ENCODE results near the gene TMED4.
A peak's percentile ranks its signal among the peaks of the same experiment; 100 is the strongest.

Gene TMED4

GRCh38 chr7:44538093-44538797 is 43.8 kb downstream of the TMED4 start:
- no peak for TF ChIP-seq CTCF (IDR thresholded peaks at IDR 0.05; ENCODE audit: poor library complexity, severe bottlenecking)
- H3K36me3 ChIP-seq (ENCODE audit: low read depth), result no peaks in the 10 kb centered on the region
- H3K9me3 ChIP-seq (ENCODE audit: severe bottlenecking), result no peaks in the 10 kb centered on the region
- no peak overlapping the region for H3K4me3 ChIP-seq (ENCODE audit: severe bottlenecking)
- peaks cover 5% of the 10 kb centered on the region for H3K4me1 ChIP-seq (ENCODE audit: insufficient read depth, poor library complexity, severe bottlenecking)
- no peaks in the 10 kb centered on the region for H3K27me3 ChIP-seq (ENCODE audit: insufficient read depth, poor library complexity, severe bottlenecking)
- no peak for DNase-seq (ENCODE audit: low spot score)
- no peak for ATAC-seq (ENCODE audit: low read depth)
- no peak overlapping the region for H3K27ac ChIP-seq (ENCODE audit: poor library complexity, severe bottlenecking)

GRCh38 chr7:44537442-44537841 is 44.6 kb downstream of the TMED4 start:
- no peak for TF ChIP-seq CTCF (IDR thresholded peaks at IDR 0.05; ENCODE audit: poor library complexity, severe bottlenecking)
- Histone ChIP-seq H3K27me3 (ENCODE audit: insufficient read depth, poor library complexity, severe bottlenecking) (no peaks in the 10 kb centered on the region), H3K4me1 (ENCODE audit: insufficient read depth, poor library complexity, severe bottlenecking) (no peaks in the 10 kb centered on the region), H3K4me3 (ENCODE audit: severe bottlenecking) (no peak overlapping the region), H3K27ac (ENCODE audit: poor library complexity, severe bottlenecking) (no peak overlapping the region), H3K36me3 (ENCODE audit: low read depth) (no peaks in the 10 kb centered on the region), H3K9me3 (ENCODE audit: severe bottlenecking) (no peaks in the 10 kb centered on the region)
- ATAC-seq (ENCODE audit: low read depth) (no peak), DNase-seq (ENCODE audit: low spot score) (no peak)

GRCh38 chr7:44536090-44536489 is 45.9 kb downstream of the TMED4 start:
- no peak for ATAC-seq (ENCODE audit: low read depth)
- DNase-seq (ENCODE audit: low spot score), result no peak
- Histone ChIP-seq H3K27ac (ENCODE audit: poor library complexity, severe bottlenecking) (no peak overlapping the region), H3K4me3 (ENCODE audit: severe bottlenecking) (no peak overlapping the region), H3K4me1 (ENCODE audit: insufficient read depth, poor library complexity, severe bottlenecking) (no peaks in the 10 kb centered on the region), H3K36me3 (ENCODE audit: low read depth) (no peaks in the 10 kb centered on the region), H3K27me3 (ENCODE audit: insufficient read depth, poor library complexity, severe bottlenecking) (no peaks in the 10 kb centered on the region), H3K9me3 (ENCODE audit: severe bottlenecking) (no peaks in the 10 kb centered on the region)
- no peak for TF ChIP-seq CTCF (IDR thresholded peaks at IDR 0.05; ENCODE audit: poor library complexity, severe bottlenecking)

GRCh38 chr7:44535348-44536064 is 46.5 kb downstream of the TMED4 start:
- Histone ChIP-seq H3K4me3 (ENCODE audit: severe bottlenecking) (no peak overlapping the region), H3K9me3 (ENCODE audit: severe bottlenecking) (no peaks in the 10 kb centered on the region), H3K27me3 (ENCODE audit: insufficient read depth, poor library complexity, severe bottlenecking) (no peaks in the 10 kb centered on the region), H3K36me3 (ENCODE audit: low read depth) (no peaks in the 10 kb centered on the region), H3K27ac (ENCODE audit: poor library complexity, severe bottlenecking) (no peak overlapping the region), H3K4me1 (ENCODE audit: insufficient read depth, poor library complexity, severe bottlenecking) (no peaks in the 10 kb centered on the region)
- DNase-seq (ENCODE audit: low spot score) (no peak), ATAC-seq (ENCODE audit: low read depth) (no peak)
- TF ChIP-seq CTCF (IDR thresholded peaks at IDR 0.05; ENCODE audit: poor library complexity, severe bottlenecking), result no peak

GRCh38 chr7:44534501-44534900 is 47.5 kb downstream of the TMED4 start:
- Histone ChIP-seq H3K27ac (ENCODE audit: poor library complexity, severe bottlenecking) (no peak overlapping the region), H3K4me3 (ENCODE audit: severe bottlenecking) (no peak overlapping the region), H3K4me1 (ENCODE audit: insufficient read depth, poor library complexity, severe bottlenecking) (no peaks in the 10 kb centered on the region), H3K9me3 (ENCODE audit: severe bottlenecking) (no peaks in the 10 kb centered on the region), H3K27me3 (ENCODE audit: insufficient read depth, poor library complexity, severe bottlenecking) (no peaks in the 10 kb centered on the region), H3K36me3 (ENCODE audit: low read depth) (no peaks in the 10 kb centered on the region)
- TF ChIP-seq CTCF (IDR thresholded peaks at IDR 0.05; ENCODE audit: poor library complexity, severe bottlenecking), result peak; percentile 47
- DNase-seq (ENCODE audit: low spot score) (no peak), ATAC-seq (ENCODE audit: low read depth) (peak; percentile 54; the same call in 2 of the 3 replicates)

All from RWPE2 (cell line).